Neural cell (in vitro differentiated cells): ENCODE data around the gene ACAN. TPM values are rescaled to one million over a fixed set of nuclear protein-coding genes. Genes with fewer than 3 reads are reported as not detected.

Experiments
- H2AFZ ChIP-seq: fragments of 200-600, 300-800 bp; sonication (generic), shearing (Covaris generic); 2 replicates; pipeline ENCODE4 v1.6.0; 2014; ENCODE audit warnings: low read depth, mild to moderate bottlenecking, antibody characterized with exemption, low read length, moderate library complexity
- H3F3A ChIP-seq: fragments of 200-600 bp; shearing (Covaris generic); 2 replicates; pipeline ENCODE4 v1.6.1; 2016; ENCODE audit warnings: mild to moderate bottlenecking, moderate library complexity, mixed read lengths, antibody characterized with exemption, low read length; ENCODE audit not compliant: insufficient read depth, poor library complexity, severe bottlenecking
- H3K27ac ChIP-seq: fragments of 200-600, 300-800 bp; sonication (generic), shearing (Covaris generic); 2 replicates; pipeline ENCODE4 v1.5.1; 2014; ENCODE audit warnings: mild to moderate bottlenecking, low read length, moderate library complexity
- H3K27me3 ChIP-seq: fragments of 300-800, 200-600 bp; sonication (generic), shearing (Covaris generic); 2 replicates; pipeline ENCODE4 v1.6.0; 2014; ENCODE audit warnings: mild to moderate bottlenecking, low read depth, low read length, moderate library complexity; ENCODE audit not compliant: insufficient read depth
- H3K36me3 ChIP-seq: fragments of 300-800, 200-600 bp; sonication (generic), shearing (Covaris generic); 2 replicates; pipeline ENCODE4 v1.5.1; 2014; ENCODE audit warnings: mild to moderate bottlenecking, antibody characterized with exemption, low read length, moderate library complexity; ENCODE audit not compliant: insufficient read depth
- H3K4me2 ChIP-seq: fragments of 300-800, 200-600 bp; sonication (generic), shearing (Covaris generic); 2 replicates; pipeline ENCODE4 v1.6.0; 2014; ENCODE audit warnings: mild to moderate bottlenecking, low read length
- H3K4me3 ChIP-seq: fragments of 300-800, 200-600 bp; sonication (generic), shearing (Covaris generic); 2 replicates; pipeline ENCODE4 v1.5.1; 2014; ENCODE audit warnings: mild to moderate bottlenecking, low read length, moderate library complexity
- H3K79me2 ChIP-seq: fragments of 200-600 bp; shearing (Covaris generic); replicated peaks from 2 replicates; pipeline ENCODE4 v1.6.0; 2014; ENCODE audit warnings: mild to moderate bottlenecking, low read length, moderate library complexity; ENCODE audit not compliant: insufficient read depth
- H3K9ac ChIP-seq: fragments of 300-800, 200-600 bp; sonication (generic), shearing (Covaris generic); 2 replicates; pipeline ENCODE4 v1.6.1; 2016; ENCODE audit warnings: mild to moderate bottlenecking, low read length, mixed read lengths
- H3K9me2 ChIP-seq: fragments of 200-600 bp; shearing (Covaris generic); 2 replicates; pipeline ENCODE4 v1.6.1; 2016; ENCODE audit warnings: mild to moderate bottlenecking, low read length, mixed read lengths; ENCODE audit not compliant: insufficient read depth
- H3K9me3 ChIP-seq: fragments of 200-600, 300-800 bp; sonication (generic), shearing (Covaris generic); 2 replicates; pipeline ENCODE4 v1.6.1; 2016; ENCODE audit warnings: mild to moderate bottlenecking, mixed run types, low read length, moderate library complexity, mixed read lengths
- H4K20me1 ChIP-seq: fragments of 200-600 bp; shearing (Covaris generic); 2 replicates; pipeline ENCODE4 v1.6.1; 2016; ENCODE audit warnings: mild to moderate bottlenecking, mixed run types; ENCODE audit not compliant: insufficient read depth
- CTCF ChIP-seq: fragments of 450-650 bp; IDR thresholded peaks from 2 replicates; pipeline ENCODE4 v1.5.1; 2014; ENCODE audit warnings: antibody characterized with exemption, mild to moderate bottlenecking, moderate library complexity; ENCODE audit not compliant: poor library complexity, severe bottlenecking
- EP300 ChIP-seq: fragments of 450-650 bp; conservative IDR thresholded peaks from 2 replicates; pipeline ENCODE4 v1.6.1; 2014; ENCODE audit warnings: antibody characterized with exemption, mild to moderate bottlenecking, moderate library complexity; ENCODE audit not compliant: poor library complexity, severe bottlenecking
- EZH2 ChIP-seq: fragments of 200-600, 300-800 bp; shearing (Covaris generic), sonication (generic); IDR thresholded peaks from 2 replicates; pipeline ENCODE4 v1.6.1; 2014; ENCODE audit warnings: antibody characterized with exemption, low read length, borderline replicate concordance, mild to moderate bottlenecking; ENCODE audit not compliant: insufficient read depth, poor library complexity, severe bottlenecking
- MXI1 ChIP-seq: fragments of 450-650 bp; conservative IDR thresholded peaks from 2 replicates; pipeline ENCODE4 v1.6.1; 2014; ENCODE audit warnings: antibody characterized with exemption, mild to moderate bottlenecking; ENCODE audit not compliant: poor library complexity, severe bottlenecking
- POLR2AphosphoS5 ChIP-seq: IDR thresholded peaks from 2 replicates; pipeline ENCODE4 v1.6.1; 2012
- RAD21 ChIP-seq: fragments of 450-650 bp; conservative IDR thresholded peaks from 2 replicates; pipeline ENCODE4 v1.6.1; 2014; ENCODE audit warnings: antibody characterized with exemption, mild to moderate bottlenecking, moderate library complexity
- REST ChIP-seq: IDR thresholded peaks from 2 replicates; pipeline ENCODE4 v1.6.1; 2012; ENCODE audit warnings: borderline replicate concordance
- SMC3 ChIP-seq: fragments of 450-650 bp; conservative IDR thresholded peaks from 2 replicates; pipeline ENCODE4 v1.6.1; 2014; ENCODE audit warnings: antibody characterized with exemption, mild to moderate bottlenecking, moderate library complexity; ENCODE audit not compliant: poor library complexity
- TAF1 ChIP-seq: IDR thresholded peaks from 2 replicates; pipeline ENCODE4 v1.6.1; 2012; ENCODE audit warnings: low read depth
- polyA plus RNA-seq: library from polyadenylated mRNA; depleted of rRNA; stranded (reverse); fragments of >200 nt; gene quantifications from 2 replicates; pipeline ENCODE4 v1.2.3, GENCODE V29; 2014

The ACAN gene
- polyA plus RNA-seq, 1 donor from 2014 or later, result not detected

- no peak overlapping the region for H3K4me3 ChIP-seq
- TF ChIP-seq RAD21, result no peak
- TF ChIP-seq POLR2AphosphoS5, result no peak
- no peak for TF ChIP-seq REST
- TF ChIP-seq TAF1, result no peak
- TF ChIP-seq MXI1, result no peak
- TF ChIP-seq SMC3, result no peak
- no peak for TF ChIP-seq EP300
- TF ChIP-seq CTCF, result no peak
- no peak for TF ChIP-seq EZH2
Measured at GRCh38 chr15:88782465-88782864, 20.8 kb upstream of the ACAN start.

GRCh38 chr15:88785217-88785616 is 18.0 kb upstream of the ACAN start:
- no peaks in the 10 kb centered on the region for H4K20me1 ChIP-seq
- no peaks in the 10 kb centered on the region for H3K9me2 ChIP-seq
- no peak overlapping the region for H2AFZ ChIP-seq
- H3K79me2 ChIP-seq, result no peaks in the 10 kb centered on the region
- H3K36me3 ChIP-seq, result no peaks in the 10 kb centered on the region
- no peaks in the 10 kb centered on the region for H3F3A ChIP-seq
- TF ChIP-seq EP300 (no peak), POLR2AphosphoS5 (no peak), EZH2 (no peak), SMC3 (no peak), RAD21 (no peak), CTCF (no peak), TAF1 (no peak), MXI1 (no peak), REST (no peak)
- no peaks in the 10 kb centered on the region for H3K27me3 ChIP-seq
- H3K9ac ChIP-seq, result no peak overlapping the region
- no peaks in the 10 kb centered on the region for H3K9me3 ChIP-seq
- no peak overlapping the region for H3K4me2 ChIP-seq
- H3K27ac ChIP-seq, result no peak overlapping the region
- H3K4me3 ChIP-seq, result no peak overlapping the region

More at GRCh38 chr15:88782465-88782864, 20.8 kb upstream of the ACAN start:
- no peak overlapping the region for H3K9ac ChIP-seq
- H3K9me2 ChIP-seq, result no peaks in the 10 kb centered on the region
- no peaks in the 10 kb centered on the region for H3K79me2 ChIP-seq
- no peaks in the 10 kb centered on the region for H4K20me1 ChIP-seq
- no peaks in the 10 kb centered on the region for H3K27me3 ChIP-seq
- no peak overlapping the region for H3K4me2 ChIP-seq
- no peaks in the 10 kb centered on the region for H3K36me3 ChIP-seq
- no peaks in the 10 kb centered on the region for H3F3A ChIP-seq
- H2AFZ ChIP-seq, result no peak overlapping the region
- no peak overlapping the region for H3K27ac ChIP-seq
- H3K9me3 ChIP-seq, result no peaks in the 10 kb centered on the region
